Stimulated activated naive CD4-positive, alpha-beta T cell (primary cell): ENCODE measurements around the gene OR3A1.
"Not testable (repeated sequence)": the region's sequence is repeated elsewhere in the genome, so short reads cannot be mapped to it uniquely, and the experiment has no call there.

Experiments
- DNase-seq, 6 experiments: peaks; one replicate each; lab custom pipeline; 2025; lab: John Stamatoyannopoulos, UW

The OR3A1 gene

GRCh38 chr17:3298260-3298659 is at the start of gene OR3A1:
Gene OR3A1, minus strand, starts transcription at chr17:3298360. Its CDS starts 5,778 bp downstream, at chr17:3292582.
- no peak for DNase-seq

- DNase-seq = not testable (repeated sequence)
Observed at GRCh38 chr17:3342782-3343181, 44.6 kb upstream of the OR3A1 start.

GRCh38 chr17:3335876-3336275 is 37.7 kb upstream of the OR3A1 start:
- no peak for DNase-seq

GRCh38 chr17:3318336-3318735 is 20.2 kb upstream of the OR3A1 start:
- no peak for DNase-seq

GRCh38 chr17:3316836-3317235 is 18.7 kb upstream of the OR3A1 start:
- no peak for DNase-seq

GRCh38 chr17:3308603-3309002 is 10.4 kb upstream of the OR3A1 start:
- no peak for DNase-seq

GRCh38 chr17:3295632-3296031 is 2.5 kb downstream of the OR3A1 start:
- DNase-seq = no peak

- not testable (repeated sequence) for DNase-seq
Observed at GRCh38 chr17:3293548-3293947, 4.6 kb downstream of the OR3A1 start.

GRCh38 chr17:3282901-3283300 is 15.3 kb downstream of the OR3A1 start:
- no peak for DNase-seq

- DNase-seq = no peak
Observed at GRCh38 chr17:3276126-3276525, 22.0 kb downstream of the OR3A1 start.

- no peak for DNase-seq
Observed at GRCh38 chr17:3271072-3271848, 26.9 kb downstream of the OR3A1 start.

GRCh38 chr17:3260600-3260999 is 37.6 kb downstream of the OR3A1 start:
- DNase-seq = no peak

- DNase-seq = no peak
Observed at GRCh38 chr17:3260163-3260562, 38.0 kb downstream of the OR3A1 start.

GRCh38 chr17:3256575-3256974 is 41.6 kb downstream of the OR3A1 start:
- no peak for DNase-seq

- DNase-seq = not testable (repeated sequence)
Observed at GRCh38 chr17:3249013-3249412, 49.1 kb downstream of the OR3A1 start.

- DNase-seq = not testable (repeated sequence)
Observed at GRCh38 chr17:3244841-3245240, 53.3 kb downstream of the OR3A1 start.

GRCh38 chr17:3241044-3241443 is 57.1 kb downstream of the OR3A1 start:
- not testable (repeated sequence) for DNase-seq
